H9 (cell line): ENCODE measurements around the gene ITPR1. TPM values are rescaled to one million over a fixed set of nuclear protein-coding genes. Genes with fewer than 3 reads are reported as not detected.

Source experiments
- DNase-seq: peaks from one replicate; pipeline ENCODE4 v3.0.0-alpha.2; 2017
- H2AFZ ChIP-seq: one replicate; pipeline ENCODE4 v1.6.1; 2013; ENCODE audit warnings: mild to moderate bottlenecking, low read length, control low read depth, moderate library complexity
- H2AK5ac ChIP-seq: 2 replicates; pipeline ENCODE4 v1.6.1; 2013; ENCODE audit warnings: low read length, control low read depth, mixed read lengths; ENCODE audit not compliant: insufficient read length
- H2BK120ac ChIP-seq: one replicate; pipeline ENCODE4 v1.6.1; 2013; ENCODE audit warnings: low read depth, mild to moderate bottlenecking, low read length, control low read depth, inconsistent platforms; ENCODE audit not compliant: poor library complexity, severe bottlenecking
- H2BK12ac ChIP-seq: 2 replicates; pipeline ENCODE4 v1.6.1; 2013; ENCODE audit warnings: low read length, control low read depth, mixed read lengths, low read depth; ENCODE audit not compliant: insufficient read length
- H2BK15ac ChIP-seq: 2 replicates; pipeline ENCODE4 v1.6.1; 2013; ENCODE audit warnings: low read depth, low read length, control low read depth
- H2BK20ac ChIP-seq: one replicate; pipeline ENCODE4 v1.6.1; 2013; ENCODE audit warnings: low read depth, mild to moderate bottlenecking, low read length, control low read depth, inconsistent platforms; ENCODE audit not compliant: poor library complexity, severe bottlenecking
- H2BK5ac ChIP-seq: 2 replicates; pipeline ENCODE4 v1.6.1; 2013; ENCODE audit warnings: low read length, control low read depth, mixed read lengths; ENCODE audit not compliant: insufficient read length
- H3K14ac ChIP-seq: 2 replicates; pipeline ENCODE4 v1.6.1; 2013; ENCODE audit warnings: low read length, control low read depth; ENCODE audit not compliant: insufficient read depth
- H3K18ac ChIP-seq: 2 replicates; pipeline ENCODE4 v1.6.1; 2013; ENCODE audit warnings: low read depth, mild to moderate bottlenecking, mixed read lengths, low read length, control low read depth; ENCODE audit not compliant: insufficient read length
- H3K23ac ChIP-seq: 2 replicates; pipeline ENCODE4 v1.6.1; 2013; ENCODE audit warnings: low read length, control low read depth, mixed read lengths, low read depth; ENCODE audit not compliant: insufficient read length
- H3K23me2 ChIP-seq: 2 replicates; pipeline ENCODE4 v1.6.1; 2013; ENCODE audit warnings: low read depth, mild to moderate bottlenecking, mixed read lengths, low read length, control low read depth; ENCODE audit not compliant: insufficient read length, poor library complexity, severe bottlenecking
- H3K27ac ChIP-seq: 2 replicates; pipeline ENCODE4 v1.5.1; 2013; ENCODE audit warnings: low read length, control low read depth, mixed read lengths, low read depth; ENCODE audit not compliant: insufficient read length
- H3K27me3 ChIP-seq: 2 replicates; pipeline ENCODE4 v1.6.1; 2013; ENCODE audit warnings: low read length, control low read depth, inconsistent platforms; ENCODE audit not compliant: insufficient read depth
- H3K4ac ChIP-seq: 2 replicates; pipeline ENCODE4 v1.6.1; 2013; ENCODE audit warnings: low read depth, mild to moderate bottlenecking, control low read depth, inconsistent platforms, low read length, moderate library complexity
- H3K4me1 ChIP-seq: 2 replicates; pipeline ENCODE4 v1.6.1; 2013; ENCODE audit warnings: low read length, control low read depth, inconsistent platforms; ENCODE audit not compliant: insufficient read depth
- H3K4me2 ChIP-seq: 2 replicates; pipeline ENCODE4 v1.6.1; 2013; ENCODE audit warnings: low read length, control low read depth, mixed read lengths; ENCODE audit not compliant: insufficient read length, insufficient read depth
- H3K56ac ChIP-seq: 2 replicates; pipeline ENCODE4 v1.6.1; 2013; ENCODE audit warnings: low read depth, mild to moderate bottlenecking, mixed read lengths, low read length, control low read depth; ENCODE audit not compliant: insufficient read length
- H3K79me1 ChIP-seq: 2 replicates; pipeline ENCODE4 v1.6.1; 2013; ENCODE audit warnings: low read depth, mild to moderate bottlenecking, moderate library complexity, low read length, control low read depth, inconsistent platforms; ENCODE audit not compliant: insufficient read depth, poor library complexity, severe bottlenecking
- H3K79me2 ChIP-seq: 2 replicates; pipeline ENCODE4 v1.6.1; 2013; ENCODE audit warnings: low read length, control low read depth, inconsistent platforms; ENCODE audit not compliant: insufficient read depth
- H3K9ac ChIP-seq: 2 replicates; pipeline ENCODE4 v1.6.1; 2013; ENCODE audit warnings: low read length, control low read depth, mixed read lengths; ENCODE audit not compliant: insufficient read length; ENCODE audit errors: extremely low read depth
- H3K9me3 ChIP-seq: one replicate; pipeline ENCODE4 v1.6.1; 2013; ENCODE audit warnings: low read depth, low read length, inconsistent platforms; ENCODE audit not compliant: control insufficient read depth
- H3T11ph ChIP-seq: one replicate; pipeline ENCODE4 v1.6.1; 2013; ENCODE audit warnings: mild to moderate bottlenecking, low read length, control low read depth, inconsistent platforms
- H4K20me1 ChIP-seq: one replicate; pipeline ENCODE4 v1.6.1; 2013; ENCODE audit not compliant: control insufficient read depth, insufficient read length, insufficient read depth
- H4K5ac ChIP-seq: 2 replicates; pipeline ENCODE4 v1.6.1; 2013; ENCODE audit warnings: low read depth, mild to moderate bottlenecking, mixed read lengths, low read length, control low read depth; ENCODE audit not compliant: insufficient read length
- H4K8ac ChIP-seq: replicated peaks from 2 replicates; pipeline ENCODE4 v1.6.1; 2013; ENCODE audit warnings: low read length, control low read depth, mixed read lengths, low read depth; ENCODE audit not compliant: insufficient read length
- H4K91ac ChIP-seq: 2 replicates; pipeline ENCODE4 v1.6.1; 2013; ENCODE audit warnings: low read depth, mild to moderate bottlenecking, moderate library complexity, mixed read lengths, low read length, control low read depth; ENCODE audit not compliant: insufficient read length
- H3K27ac Mint-ChIP-seq, 3 experiments: 2 replicates in 2 of 3; 3 replicates in 1 of 3; pipeline ENCODE4 v1.8.0; 2020 to 2021; ENCODE audit warnings: mixed read lengths in 3 of 3, mild to moderate bottlenecking in 1 of 3, moderate library complexity in 1 of 3
- H3K27me3 Mint-ChIP-seq: 2 replicates; pipeline ENCODE4 v1.8.0; 2021; ENCODE audit warnings: low read depth, mild to moderate bottlenecking, moderate library complexity, mixed read lengths
- H3K36me3 Mint-ChIP-seq, 3 experiments: 2 replicates in 2 of 3; 3 replicates in 1 of 3; pipeline ENCODE4 v1.8.0; 2020 to 2021; ENCODE audit warnings: low read depth in 3 of 3, mixed read lengths in 3 of 3; ENCODE audit not compliant: insufficient read depth in 1 of 3
- H3K4me1 Mint-ChIP-seq, 2 experiments: 2 replicates each; pipeline ENCODE4 v1.8.0; 2020; ENCODE audit warnings: mixed read lengths in 2 of 2
- H3K4me3 Mint-ChIP-seq, 2 experiments: 2 replicates in 1 of 2; 3 replicates in 1 of 2; pipeline ENCODE4 v1.8.0; 2020 to 2021; ENCODE audit warnings: mild to moderate bottlenecking in 2 of 2, mixed read lengths in 2 of 2, moderate library complexity in 1 of 2
- H3K9me3 Mint-ChIP-seq, 2 experiments: 2 replicates in 1 of 2; 3 replicates in 1 of 2; pipeline ENCODE4 v1.8.0; 2020; ENCODE audit warnings: mild to moderate bottlenecking in 2 of 2, mixed read lengths in 2 of 2, moderate library complexity in 1 of 2
- WGBS: extraction: QIAGEN DNeasy Blood & Tissue Kit; methylation state at CpG from one replicate; pipeline ENCODE4 v1.1.7; 2013; ENCODE audit warnings: missing lambda C conversion rate, low lambda C conversion rate, mixed read lengths; ENCODE audit not compliant: insufficient read length; ENCODE audit errors: extremely low coverage; 5-methylcytosine and 5-hydroxymethylcytosine counted together
- total RNA-seq: library from RNA; stranded (reverse); gene quantifications from 2 replicates; pipeline ENCODE4 v1.2.1, GENCODE V29; 2021
- TF ChIP-seq, protein P1 (sequence below): fragments of 200-600 bp; sonication (generic); conservative IDR thresholded peaks from 3 replicates; pipeline ENCODE4 v1.8.0; 2021; ENCODE audit warnings: antibody characterized with exemption, mild to moderate bottlenecking

ITPR1 gene
- total RNA-seq, 1 experiment from 2014 or later, result 4.2 TPM

DNA sequence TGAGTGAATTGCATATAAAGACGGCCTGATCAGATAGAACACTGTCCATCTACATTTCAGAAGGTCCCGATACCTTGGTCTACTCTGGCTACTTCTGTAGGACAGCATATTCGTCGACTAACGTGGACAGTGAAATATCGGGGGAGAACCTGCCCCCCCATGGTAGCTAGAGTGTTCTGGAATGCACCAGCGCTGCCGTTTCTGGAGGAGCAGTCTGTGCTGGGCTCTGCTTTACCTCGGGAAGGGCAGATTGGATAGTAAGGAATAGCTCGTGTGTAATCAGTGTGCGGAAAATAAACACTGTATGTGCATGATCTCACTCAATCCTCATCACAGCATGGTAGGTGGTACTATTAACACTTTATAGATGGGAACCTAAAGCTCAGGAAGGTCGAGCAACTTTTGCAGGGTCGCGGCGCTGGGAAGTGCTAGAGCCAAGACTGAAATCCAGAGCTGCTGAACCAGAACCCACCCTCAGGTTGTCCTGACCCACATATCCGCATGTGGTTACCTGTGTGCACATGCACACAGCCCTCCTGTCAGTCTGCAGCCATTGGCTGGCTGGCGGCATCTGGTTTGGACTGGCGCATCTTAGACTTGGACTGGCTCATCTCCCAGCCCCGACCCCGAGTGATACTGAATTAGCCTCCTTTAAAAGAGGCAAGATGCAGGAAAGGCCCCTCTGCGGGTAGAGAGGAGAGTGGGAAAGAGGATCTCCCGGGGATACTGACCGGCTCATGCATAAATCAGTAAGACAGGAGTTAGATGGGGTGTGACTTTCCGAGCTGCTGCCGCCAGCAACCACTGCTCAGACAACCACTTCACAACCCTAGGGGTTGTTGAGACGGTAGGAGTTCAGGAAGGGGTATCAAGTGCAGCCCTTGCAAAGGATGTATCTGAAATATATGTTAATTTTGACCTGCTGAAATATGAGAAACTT lies 331.1 kb downstream of the ITPR1 start:
- no CpG with 5 or more reads among the region's 26 CpGs for WGBS
- no peak overlapping the region for H4K91ac ChIP-seq
- Mint-ChIP-seq H3K4me1 (peaks cover 13 to 18% of the 10 kb centered on the region in 2 experiments), H3K9me3 (no peaks in the 10 kb centered on the region), H3K27ac (peak overlapping the region in 1 of 3 experiments; percentile 40; a peak in 1 of 7 replicates), H3K36me3 (no peaks in the 10 kb centered on the region; a peak in 1 of 7 replicates), H3K27me3 (peaks cover 1% of the 10 kb centered on the region; the same call in 1 of the 2 replicates), H3K4me3 (no peak overlapping the region)
- H4K5ac ChIP-seq, result no peak overlapping the region
- no peak overlapping the region for H4K8ac ChIP-seq
- H2AK5ac ChIP-seq, result no peak overlapping the region
- H3K9ac ChIP-seq, result no peak overlapping the region
- H3K56ac ChIP-seq, result no peak overlapping the region
- H3K4me2 ChIP-seq, result no peak overlapping the region
- DNase-seq, result no peak
- H3K4ac ChIP-seq, result no peak overlapping the region
- H3K79me1 ChIP-seq, result no peaks in the 10 kb centered on the region
- TF ChIP-seq, protein P1, sequence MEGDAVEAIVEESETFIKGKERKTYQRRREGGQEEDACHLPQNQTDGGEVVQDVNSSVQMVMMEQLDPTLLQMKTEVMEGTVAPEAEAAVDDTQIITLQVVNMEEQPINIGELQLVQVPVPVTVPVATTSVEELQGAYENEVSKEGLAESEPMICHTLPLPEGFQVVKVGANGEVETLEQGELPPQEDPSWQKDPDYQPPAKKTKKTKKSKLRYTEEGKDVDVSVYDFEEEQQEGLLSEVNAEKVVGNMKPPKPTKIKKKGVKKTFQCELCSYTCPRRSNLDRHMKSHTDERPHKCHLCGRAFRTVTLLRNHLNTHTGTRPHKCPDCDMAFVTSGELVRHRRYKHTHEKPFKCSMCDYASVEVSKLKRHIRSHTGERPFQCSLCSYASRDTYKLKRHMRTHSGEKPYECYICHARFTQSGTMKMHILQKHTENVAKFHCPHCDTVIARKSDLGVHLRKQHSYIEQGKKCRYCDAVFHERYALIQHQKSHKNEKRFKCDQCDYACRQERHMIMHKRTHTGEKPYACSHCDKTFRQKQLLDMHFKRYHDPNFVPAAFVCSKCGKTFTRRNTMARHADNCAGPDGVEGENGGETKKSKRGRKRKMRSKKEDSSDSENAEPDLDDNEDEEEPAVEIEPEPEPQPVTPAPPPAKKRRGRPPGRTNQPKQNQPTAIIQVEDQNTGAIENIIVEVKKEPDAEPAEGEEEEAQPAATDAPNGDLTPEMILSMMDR, result no peak
- H3T11ph ChIP-seq, result no peak overlapping the region
- H3K14ac ChIP-seq, result no peak overlapping the region
- no peak overlapping the region for H2BK120ac ChIP-seq
- H3K79me2 ChIP-seq, result no peaks in the 10 kb centered on the region
- H3K18ac ChIP-seq, result no peak overlapping the region
- no peaks in the 10 kb centered on the region for H4K20me1 ChIP-seq
- peaks cover 2% of the 10 kb centered on the region; the same call in 1 of the 2 replicates for H3K4me1 ChIP-seq
- no peak overlapping the region for H2BK20ac ChIP-seq
- no peak overlapping the region for H3K23ac ChIP-seq
- no peak overlapping the region for H2BK5ac ChIP-seq
- H3K27ac ChIP-seq, result no peak overlapping the region
- no peak overlapping the region for H2AFZ ChIP-seq
- no peak overlapping the region for H2BK12ac ChIP-seq
- H3K9me3 ChIP-seq, result no peaks in the 10 kb centered on the region
- no peak overlapping the region for H2BK15ac ChIP-seq
- H3K23me2 ChIP-seq, result no peaks in the 10 kb centered on the region
- no peaks in the 10 kb centered on the region for H3K27me3 ChIP-seq
